Neuronal stem cell (in vitro differentiated cells): ENCODE results near the gene MAPK4.
"Not testable (repeated sequence)": the region's sequence is repeated elsewhere in the genome, so short reads cannot be mapped to it uniquely, and the experiment has no call there.

Experiments used
- DNase-seq: peaks from one replicate; pipeline ENCODE4 v3.0.0-alpha.2; 2013; ENCODE audit warnings: low spot score
- H2AFZ ChIP-seq: one replicate; pipeline ENCODE4 v1.6.1; 2013; ENCODE audit warnings: mild to moderate bottlenecking, low read length, inconsistent platforms
- H2AK5ac ChIP-seq: 2 replicates; pipeline ENCODE4 v1.6.1; 2013; ENCODE audit warnings: low read depth, mild to moderate bottlenecking, inconsistent platforms, low read length, moderate library complexity, mixed read lengths
- H2BK120ac ChIP-seq: 2 replicates; pipeline ENCODE4 v1.6.1; 2013; ENCODE audit warnings: low read depth, mild to moderate bottlenecking, inconsistent platforms, low read length, moderate library complexity, mixed read lengths
- H2BK12ac ChIP-seq: one replicate; pipeline ENCODE4 v1.6.1; 2013; ENCODE audit warnings: low read length, inconsistent platforms
- H2BK15ac ChIP-seq: 2 replicates; pipeline ENCODE4 v1.6.1; 2013; ENCODE audit warnings: mild to moderate bottlenecking, low read length, inconsistent platforms, mixed read lengths
- H2BK5ac ChIP-seq: one replicate; pipeline ENCODE4 v1.6.1; 2013; ENCODE audit warnings: inconsistent platforms, mild to moderate bottlenecking, low read length, moderate library complexity
- H3K14ac ChIP-seq: one replicate; pipeline ENCODE4 v1.6.1; 2013; ENCODE audit warnings: low read length, inconsistent platforms
- H3K18ac ChIP-seq: 2 replicates; pipeline ENCODE4 v1.6.1; 2013; ENCODE audit warnings: low read length, inconsistent platforms
- H3K23ac ChIP-seq: 2 replicates; pipeline ENCODE4 v1.6.1; 2013; ENCODE audit warnings: low read depth, mild to moderate bottlenecking, mixed read lengths, low read length, inconsistent platforms; ENCODE audit not compliant: poor library complexity
- H3K27ac ChIP-seq: replicated peaks from 3 replicates; pipeline ENCODE4 v1.5.1; 2013; ENCODE audit warnings: low read length, inconsistent platforms
- H3K27me3 ChIP-seq, 3 experiments: 2 replicates each; pipeline ENCODE4 v1.6.1; 2013; ENCODE audit warnings: low read length in 3 of 3, mild to moderate bottlenecking in 2 of 3, inconsistent platforms in 1 of 3, low read depth in 1 of 3, mixed read lengths in 1 of 3, moderate library complexity in 1 of 3; ENCODE audit not compliant: control insufficient read depth in 3 of 3, insufficient read depth in 3 of 3
- H3K36me3 ChIP-seq, 2 donors: replicated peaks in 1 of 2; 2 replicates each; pipeline ENCODE4 v1.6.1; 2013; ENCODE audit warnings: low read length in 2 of 2; ENCODE audit not compliant: control insufficient read depth in 2 of 2, insufficient read depth in 2 of 2
- H3K4ac ChIP-seq: 2 replicates; pipeline ENCODE4 v1.6.1; 2013; ENCODE audit warnings: inconsistent platforms, mild to moderate bottlenecking, low read length, moderate library complexity
- H3K4me1 ChIP-seq, 2 donors: 1 replicate in 1 of 2; 2 replicates in 1 of 2; pipeline ENCODE4 v1.6.1; 2013; ENCODE audit warnings: low read length in 2 of 2, low read depth in 1 of 2; ENCODE audit not compliant: control insufficient read depth in 2 of 2, insufficient read depth in 1 of 2
- H3K4me2 ChIP-seq: one replicate; pipeline ENCODE4 v1.6.1; 2013; ENCODE audit warnings: mild to moderate bottlenecking, low read length, inconsistent platforms; ENCODE audit not compliant: insufficient read depth, poor library complexity, severe bottlenecking
- H3K4me3 ChIP-seq, 2 donors: 2 replicates each; pipeline ENCODE4 v1.5.1; 2013; ENCODE audit warnings: low read length in 2 of 2, mild to moderate bottlenecking in 2 of 2, inconsistent platforms in 1 of 2, moderate library complexity in 1 of 2
- H3K79me1 ChIP-seq: one replicate; pipeline ENCODE4 v1.6.1; 2013; ENCODE audit warnings: low read depth, mild to moderate bottlenecking, inconsistent platforms, low read length, moderate library complexity
- H3K9ac ChIP-seq: one replicate; pipeline ENCODE4 v1.6.1; 2013; ENCODE audit warnings: mild to moderate bottlenecking, low read depth, low read length, inconsistent platforms; ENCODE audit not compliant: poor library complexity
- H3K9me3 ChIP-seq, 2 donors: replicated peaks in 1 of 2; 2 replicates each; pipeline versions ENCODE3 to v1.6.1; 2013; ENCODE audit warnings: low read length in 2 of 2, mild to moderate bottlenecking in 2 of 2, inconsistent platforms in 1 of 2, low read depth in 1 of 2, mixed read lengths in 1 of 2, moderate library complexity in 1 of 2; ENCODE audit not compliant: control insufficient read depth in 2 of 2, insufficient read depth in 1 of 2
- H4K8ac ChIP-seq: one replicate; pipeline ENCODE4 v1.6.1; 2013; ENCODE audit warnings: low read depth, mild to moderate bottlenecking, inconsistent platforms, low read length, moderate library complexity
- H4K91ac ChIP-seq: one replicate; pipeline ENCODE4 v1.6.1; 2013; ENCODE audit warnings: low read length, low read depth, mild to moderate bottlenecking, inconsistent platforms; ENCODE audit not compliant: poor library complexity
- WGBS, 2 donors: extraction: QIAGEN DNeasy Blood & Tissue Kit; methylation state at CpG; one replicate each; pipeline ENCODE4 v1.1.7; 2013; ENCODE audit warnings: missing lambda C conversion rate in 2 of 2, mixed read lengths in 1 of 2; ENCODE audit not compliant: insufficient read length in 2 of 2, insufficient replicate concordance in 1 of 2; ENCODE audit errors: extremely low coverage in 2 of 2; 5-methylcytosine and 5-hydroxymethylcytosine counted together

Gene MAPK4

GRCh38 chr18:50527636-50528307 lies 32.1 kb upstream of the MAPK4 start:
- DNase-seq, result no peak
- H2AK5ac ChIP-seq, result no peak overlapping the region
- H3K4ac ChIP-seq, result no peak overlapping the region
- H2BK15ac ChIP-seq, result no peak overlapping the region
- H3K9me3 ChIP-seq, result peaks cover 8% of the 10 kb centered on the region in 2 donors
- no peak overlapping the region for H3K27ac ChIP-seq
- H3K4me1 ChIP-seq, result peaks cover 11 to 12% of the 10 kb centered on the region in 2 donors
- H2BK12ac ChIP-seq, result no peak overlapping the region
- no peak overlapping the region for H3K23ac ChIP-seq
- no CpG with 5 or more reads among the region's 3 CpGs for WGBS, 2 donors
- no peaks in the 10 kb centered on the region for H3K36me3 ChIP-seq
- no peak overlapping the region for H4K8ac ChIP-seq
- no peak overlapping the region for H2AFZ ChIP-seq
- H3K9ac ChIP-seq, result no peak overlapping the region
- H3K79me1 ChIP-seq, result no peaks in the 10 kb centered on the region
- peaks cover 0 to 3% (median 0%) of the 10 kb centered on the region in 3 experiments for H3K27me3 ChIP-seq
- H2BK5ac ChIP-seq, result no peak overlapping the region
- H2BK120ac ChIP-seq, result no peak overlapping the region
- H3K4me3 ChIP-seq, result no peak overlapping the region
- no peak overlapping the region for H3K18ac ChIP-seq
- no peak overlapping the region for H3K14ac ChIP-seq
- H4K91ac ChIP-seq, result no peak overlapping the region
- H3K4me2 ChIP-seq, result no peak overlapping the region

GRCh38 chr18:50528806-50529205 lies 31.1 kb upstream of the MAPK4 start:
- Histone ChIP-seq H4K8ac (no peak overlapping the region), H3K4me1 (peaks cover 3 to 6% of the 10 kb centered on the region in 2 donors), H3K27me3 (peaks cover 0 to 3% (median 0%) of the 10 kb centered on the region in 3 experiments), H2BK12ac (no peak overlapping the region), H4K91ac (no peak overlapping the region), H3K9ac (no peak overlapping the region), H2AFZ (no peak overlapping the region), H3K36me3 (no peaks in the 10 kb centered on the region), H2AK5ac (no peak overlapping the region), H3K4ac (no peak overlapping the region), H3K4me3 (no peak overlapping the region), H3K9me3 (peaks cover 8 to 13% of the 10 kb centered on the region in 2 donors), H3K14ac (no peak overlapping the region), H3K18ac (no peak overlapping the region), H2BK15ac (no peak overlapping the region), H2BK120ac (no peak overlapping the region), H3K79me1 (no peaks in the 10 kb centered on the region), H3K4me2 (no peak overlapping the region), H2BK5ac (no peak overlapping the region), H3K27ac (no peak overlapping the region), H3K23ac (no peak overlapping the region)
- no CpG with 5 or more reads among the region's 5 CpGs for WGBS, 2 donors
- DNase-seq, result no peak

GRCh38 chr18:50533822-50534221 lies 26.1 kb upstream of the MAPK4 start:
- not testable (repeated sequence) for H3K4me2 ChIP-seq, H3K18ac ChIP-seq, DNase-seq, H4K8ac ChIP-seq, H3K4me3 ChIP-seq, H3K79me1 ChIP-seq, H2AFZ ChIP-seq, H3K36me3 ChIP-seq, H2BK12ac ChIP-seq, H3K23ac ChIP-seq, H2AK5ac ChIP-seq, H3K27me3 ChIP-seq, H4K91ac ChIP-seq, H2BK120ac ChIP-seq, H2BK15ac ChIP-seq, H3K9ac ChIP-seq, H3K14ac ChIP-seq, H2BK5ac ChIP-seq, H3K4ac ChIP-seq, H3K4me1 ChIP-seq, H3K27ac ChIP-seq
- no CpG with 5 or more reads among the region's 2 CpGs for WGBS, 2 donors
- H3K9me3 ChIP-seq, result peaks cover 8 to 13% of the 10 kb centered on the region in 2 donors

GRCh38 chr18:50544476-50544875 lies 15.4 kb upstream of the MAPK4 start:
- WGBS, 2 donors, result no CpG with 5 or more reads among the region's 4 CpGs
- not testable (repeated sequence) for H3K4me2 ChIP-seq, DNase-seq

More at GRCh38 chr18:50544476-50544875, 15.4 kb upstream of the MAPK4 start:
- not testable (repeated sequence) for H3K79me1 ChIP-seq, H3K4ac ChIP-seq, H3K36me3 ChIP-seq, H4K91ac ChIP-seq, H3K18ac ChIP-seq, H3K4me3 ChIP-seq, H3K23ac ChIP-seq, H2BK12ac ChIP-seq, H2AK5ac ChIP-seq, H2BK15ac ChIP-seq, H3K27me3 ChIP-seq, H2BK120ac ChIP-seq, H4K8ac ChIP-seq, H2BK5ac ChIP-seq, H3K27ac ChIP-seq, H3K14ac ChIP-seq, H3K9ac ChIP-seq
- Histone ChIP-seq H3K4me1 (peaks cover 0 to 12% of the 10 kb centered on the region in 2 donors), H2AFZ (peak overlapping the region; percentile 20), H3K9me3 (peaks cover 0 to 19% of the 10 kb centered on the region in 2 donors)
